Ammon's horn (tissue), 1 donor: ENCODE results near the gene DTNBP1.

ENCODE experiments used
- DNase-seq: peaks from one replicate; pipeline ENCODE4 v3.0.0-alpha.2; 2016; ENCODE audit warnings: low spot score

DTNBP1 gene, protein sequence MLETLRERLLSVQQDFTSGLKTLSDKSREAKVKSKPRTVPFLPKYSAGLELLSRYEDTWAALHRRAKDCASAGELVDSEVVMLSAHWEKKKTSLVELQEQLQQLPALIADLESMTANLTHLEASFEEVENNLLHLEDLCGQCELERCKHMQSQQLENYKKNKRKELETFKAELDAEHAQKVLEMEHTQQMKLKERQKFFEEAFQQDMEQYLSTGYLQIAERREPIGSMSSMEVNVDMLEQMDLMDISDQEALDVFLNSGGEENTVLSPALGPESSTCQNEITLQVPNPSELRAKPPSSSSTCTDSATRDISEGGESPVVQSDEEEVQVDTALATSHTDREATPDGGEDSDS

DNA sequence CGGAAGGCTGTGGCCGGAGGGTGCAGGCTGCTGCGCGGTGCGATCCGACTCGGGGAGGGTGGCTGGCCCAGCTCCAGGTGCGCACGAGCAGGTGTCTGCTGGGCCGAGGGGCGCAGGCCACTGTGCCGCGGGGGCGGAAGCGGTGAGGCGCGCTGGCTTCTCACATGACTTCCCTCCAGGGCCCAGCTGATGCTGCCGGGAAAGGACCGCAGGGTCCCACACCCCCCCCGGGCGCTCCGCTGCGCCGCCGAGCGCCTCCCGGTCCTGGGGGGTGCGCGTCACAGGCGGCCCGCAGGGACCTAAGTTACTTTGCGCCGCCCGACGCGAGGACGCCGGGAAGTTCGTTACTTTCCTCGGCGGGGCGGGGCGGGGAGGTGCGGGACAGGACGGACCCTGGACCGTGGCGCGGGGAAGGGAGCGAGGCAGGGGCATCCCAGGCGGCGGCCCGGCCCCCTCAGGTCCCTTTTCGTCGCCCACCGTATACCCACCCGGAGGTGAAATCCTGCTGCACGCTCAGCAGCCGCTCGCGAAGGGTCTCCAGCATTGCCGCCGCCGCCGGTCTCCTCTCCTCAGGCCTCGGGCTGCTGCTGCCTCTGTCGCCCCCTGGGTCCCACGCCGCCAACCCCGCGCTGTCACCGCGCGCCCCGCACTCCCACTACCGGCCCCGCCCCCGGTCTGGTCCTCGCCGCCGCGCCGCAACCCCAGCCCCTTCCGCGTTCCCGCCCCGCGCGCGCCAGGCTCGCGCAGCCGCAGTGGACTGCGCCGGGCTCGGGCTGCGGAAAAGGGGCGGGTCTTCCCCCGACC is at the start of gene DTNBP1:
Gene DTNBP1 (minus strand): TSS at position 703 of the 804 bp plus-strand sequence. CDS start 159 bp downstream, at position 544.
- peak; percentile 85 for DNase-seq

DNA sequence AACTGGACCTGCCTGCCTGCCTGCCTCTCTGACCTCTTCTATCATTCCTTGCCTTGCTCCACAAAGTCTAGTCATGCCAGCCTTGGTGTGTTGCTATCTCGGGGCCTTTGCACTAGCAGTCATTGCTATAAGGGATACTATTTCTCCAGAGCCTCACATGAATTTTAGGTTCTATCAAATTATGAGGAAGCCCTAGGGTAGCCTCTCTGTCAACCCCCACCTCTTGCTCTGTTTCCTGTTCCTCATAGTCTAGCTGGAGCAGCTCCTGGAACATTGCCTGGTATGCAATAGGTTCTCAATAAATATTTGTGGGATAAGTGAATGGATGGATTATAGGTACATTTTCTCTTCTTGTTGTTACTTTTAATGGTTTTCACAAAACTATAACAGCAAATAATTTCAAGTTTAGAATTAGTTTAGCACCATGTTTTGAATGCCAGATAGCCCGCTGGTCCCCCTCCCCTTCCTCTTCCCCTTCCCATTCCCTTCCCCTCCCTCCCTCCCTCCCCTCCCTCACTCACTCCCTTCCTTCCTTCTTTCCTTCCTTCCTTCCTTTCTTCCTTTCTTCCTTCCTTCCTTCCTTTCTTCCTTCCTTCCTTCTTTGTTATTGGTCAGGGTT is 46.9 kb upstream of the DTNBP1 start:
- DNase-seq, result no peak

DNA sequence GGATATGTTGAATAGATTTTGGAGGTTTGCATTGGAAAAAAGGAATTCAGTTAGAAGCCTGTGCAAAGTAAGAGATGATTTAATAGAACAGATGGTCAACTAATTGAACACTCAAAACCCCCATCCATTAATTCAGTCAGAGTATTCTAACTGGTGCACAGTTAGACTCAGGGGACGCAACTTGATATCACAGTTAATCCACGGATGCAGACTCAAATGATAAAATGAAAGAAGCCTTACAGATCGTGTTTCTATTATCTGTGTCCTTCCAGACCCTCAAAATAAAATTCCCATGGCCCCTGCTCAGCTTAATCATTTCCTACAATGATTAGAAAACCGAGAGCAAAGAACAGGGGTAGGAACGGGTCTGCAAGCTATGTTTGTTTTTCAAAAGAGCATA is 45.4 kb upstream of the DTNBP1 start:
- DNase-seq, result no peak

DNA sequence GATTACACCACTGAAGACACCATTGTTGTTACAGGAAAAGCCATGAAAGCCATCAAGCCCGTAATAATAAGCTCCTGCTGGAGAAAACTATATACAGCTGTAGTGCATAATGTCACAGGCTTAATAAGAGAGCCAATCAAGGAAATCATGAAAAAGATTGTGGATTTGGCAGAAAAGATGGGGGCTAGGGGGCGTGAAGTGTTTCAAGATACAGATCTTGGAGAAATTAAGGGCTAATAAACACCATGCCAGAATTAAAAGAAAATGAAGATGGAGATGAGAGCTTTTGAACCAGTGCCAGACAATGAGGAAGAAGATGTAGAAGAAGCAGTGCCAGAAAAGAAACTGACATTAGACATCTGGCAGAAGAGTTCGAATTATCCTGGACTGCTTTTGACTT is 43.2 kb upstream of the DTNBP1 start:
- no peak for DNase-seq

DNA sequence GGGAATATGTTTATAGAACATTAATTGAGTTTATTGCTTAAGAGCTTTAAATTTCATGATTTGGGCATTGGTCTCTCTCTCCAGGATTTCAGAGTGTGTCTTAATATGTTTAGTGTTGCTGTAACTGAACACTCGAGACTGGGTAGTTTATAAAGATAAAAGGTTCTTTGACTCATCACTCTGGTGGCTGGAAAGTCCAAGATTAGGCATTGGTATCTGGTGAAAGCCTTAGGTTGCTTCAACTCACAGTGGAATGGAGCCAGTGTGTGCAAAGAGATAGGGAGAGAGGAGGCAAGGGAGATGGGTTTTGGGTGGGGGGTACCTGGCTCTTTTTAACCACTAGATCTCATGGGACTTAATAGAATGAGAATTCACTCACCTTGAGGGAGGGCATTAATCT is 35.6 kb upstream of the DTNBP1 start:
- no peak for DNase-seq

DNA sequence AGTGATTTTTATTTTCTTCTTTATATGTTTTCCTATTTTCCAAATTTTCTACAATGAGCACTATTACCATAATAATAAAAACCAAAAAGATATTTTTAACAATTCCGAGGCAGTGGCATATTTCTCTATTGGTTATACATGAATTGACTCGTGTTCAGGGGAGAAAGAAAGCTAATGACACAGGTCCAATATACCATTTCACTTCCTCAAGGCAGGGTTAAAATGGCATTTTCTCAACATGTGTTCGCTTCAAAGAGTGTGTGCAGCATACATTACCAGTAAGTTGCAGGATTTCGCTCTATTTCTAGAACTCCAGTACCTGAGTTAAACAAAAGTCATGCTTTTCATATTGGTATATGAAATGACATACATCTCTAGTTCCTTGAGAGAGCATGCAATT is 35.1 kb upstream of the DTNBP1 start:
- no peak for DNase-seq

DNA sequence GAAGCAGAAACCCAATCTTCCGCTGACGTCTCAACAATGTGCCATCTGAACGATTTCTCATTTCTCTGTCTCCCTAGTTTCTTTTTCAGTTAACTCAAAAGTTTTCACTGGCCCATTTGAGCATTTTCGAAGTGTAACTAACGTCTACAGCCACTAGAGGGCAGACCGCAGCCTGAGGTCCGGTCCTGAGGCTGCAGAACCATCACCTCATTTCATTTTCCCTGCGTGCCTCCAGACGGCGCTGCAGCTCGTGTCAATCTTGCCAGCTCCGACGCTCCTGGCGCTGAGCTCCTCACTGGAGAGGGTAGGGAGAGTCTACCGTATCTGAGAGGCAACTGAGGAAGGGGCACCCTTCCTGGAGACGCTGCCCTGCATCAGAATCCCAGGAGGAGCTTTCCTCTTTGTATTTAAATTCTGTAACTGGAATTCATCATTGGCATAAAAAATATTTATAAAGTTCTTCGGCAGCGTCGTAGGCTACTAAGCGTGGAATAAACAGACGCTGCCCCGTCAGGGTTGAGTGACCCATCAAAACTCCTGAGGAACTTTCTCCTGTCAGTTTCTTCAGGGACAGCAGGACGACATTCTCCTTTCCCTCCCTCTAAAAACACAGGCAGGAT is 28.5 kb upstream of the DTNBP1 start:
- peak; percentile 97 for DNase-seq

DNA sequence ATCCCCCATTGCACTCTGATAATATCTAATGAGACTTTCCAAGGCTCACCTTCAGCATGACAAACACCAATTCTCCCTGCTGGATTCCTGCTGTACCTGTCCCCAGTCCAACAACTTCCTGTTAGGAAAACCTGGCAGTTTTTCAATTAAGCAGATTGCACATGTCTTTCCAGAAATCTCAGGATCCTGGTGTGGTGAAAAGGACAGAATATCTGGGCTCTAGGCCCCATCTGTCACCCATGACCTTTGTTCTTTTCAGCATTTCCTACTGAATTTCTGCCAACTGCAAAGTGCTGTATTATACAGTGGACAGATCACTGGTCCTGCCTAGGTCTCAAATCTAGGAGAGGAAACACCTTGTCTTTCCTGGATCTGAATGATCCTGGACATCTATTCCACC is 27.7 kb upstream of the DTNBP1 start:
- DNase-seq, result no peak

DNA sequence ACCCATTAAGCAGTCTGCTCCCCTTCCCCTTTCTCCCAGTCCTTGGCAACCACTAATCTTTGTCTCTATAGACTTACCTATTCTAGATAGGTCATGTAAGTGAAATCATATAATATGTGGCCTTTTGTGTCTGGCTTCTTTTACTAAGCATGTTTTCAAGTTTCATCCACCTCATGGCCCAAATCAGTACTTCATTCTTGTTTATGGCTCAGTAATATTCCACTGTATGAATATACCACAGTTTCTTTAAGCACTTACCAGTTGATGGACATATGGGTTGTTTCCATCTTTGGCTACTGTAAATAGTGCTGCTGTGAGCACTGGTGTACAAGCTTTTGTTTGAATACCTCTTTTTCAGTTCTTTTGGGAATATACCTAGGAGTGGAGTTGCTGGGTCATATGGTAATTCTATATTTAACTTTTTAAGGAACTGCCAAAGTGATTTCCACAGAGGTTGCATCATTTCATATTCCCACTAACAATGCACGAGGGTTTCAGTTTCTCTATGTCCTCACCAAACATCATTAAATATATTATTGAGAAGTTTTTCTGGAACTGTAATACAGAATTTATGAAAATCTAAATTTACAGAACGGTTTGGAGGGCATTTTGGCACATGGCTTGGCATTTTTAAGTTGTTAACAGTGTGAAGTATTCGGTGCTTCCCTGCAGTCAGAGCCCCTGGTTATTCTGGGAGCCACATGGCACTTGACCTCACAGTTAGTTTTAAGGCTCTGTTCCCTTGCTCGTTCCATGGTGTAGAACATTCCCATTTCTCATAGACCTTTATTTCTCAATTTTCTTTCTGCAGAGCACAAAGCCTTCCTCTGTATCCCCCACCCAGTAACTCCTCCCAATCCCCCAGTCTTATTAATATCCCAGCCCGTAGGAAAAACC is 27.0 kb upstream of the DTNBP1 start:
- no peak for DNase-seq

DNA sequence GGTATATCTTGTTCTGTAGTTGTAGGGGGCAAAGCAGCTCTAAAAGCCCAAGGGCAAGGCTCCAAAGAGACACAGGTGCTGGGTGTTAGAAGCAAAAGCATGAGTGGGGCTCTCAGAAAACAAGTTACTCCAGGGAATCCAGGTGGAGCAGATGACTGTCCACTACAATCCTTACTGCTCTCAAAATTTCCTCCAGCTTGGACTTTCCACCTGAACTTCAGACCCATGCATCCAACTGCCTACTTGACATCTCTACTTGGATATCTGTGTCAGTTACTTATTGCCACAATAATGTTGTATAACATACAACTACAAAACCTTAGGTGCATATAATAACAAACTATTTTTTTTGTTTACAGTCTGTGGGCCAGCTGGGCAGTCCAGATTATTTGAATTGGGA is 22.8 kb upstream of the DTNBP1 start:
- no peak for DNase-seq

DNA sequence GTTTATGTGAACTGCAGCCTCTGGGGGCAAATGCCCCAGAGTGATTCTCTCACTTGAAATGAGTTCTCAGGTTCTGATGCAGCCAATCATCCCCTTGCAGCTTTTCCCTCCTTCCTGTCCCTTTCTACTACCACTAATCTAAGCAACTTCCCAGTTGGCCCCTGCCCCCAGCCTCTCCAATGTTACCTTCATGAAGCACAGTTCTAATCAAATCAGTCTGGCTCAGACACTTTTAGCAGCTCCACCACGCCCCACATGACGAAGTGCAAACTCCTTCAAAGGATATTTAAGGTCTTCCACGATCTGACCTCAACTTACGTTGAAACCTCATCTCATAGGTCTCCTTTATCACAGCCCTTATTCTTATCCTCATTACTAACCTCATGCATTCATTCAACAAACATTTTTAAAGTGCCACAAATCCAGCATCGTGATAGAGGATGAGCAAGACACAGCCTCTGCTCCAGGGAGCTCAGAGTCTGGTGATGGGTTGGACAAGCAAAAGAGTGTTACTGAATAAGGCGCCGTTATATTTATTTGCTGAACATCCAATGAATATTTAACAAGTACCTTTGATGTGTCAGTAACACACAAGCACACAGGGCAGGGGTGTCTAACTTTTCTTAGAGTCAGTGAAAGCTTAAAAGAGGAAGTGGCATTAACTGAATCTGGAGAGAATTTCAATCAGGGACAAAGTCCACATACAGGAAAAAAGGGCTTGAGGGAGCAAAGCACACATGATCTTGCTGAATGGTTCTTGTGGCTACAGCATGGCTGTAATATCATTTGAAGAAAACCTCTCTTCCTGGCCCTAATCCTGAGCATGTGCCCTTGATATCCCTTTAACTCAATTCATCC is 20.4 kb upstream of the DTNBP1 start:
- DNase-seq, result no peak

DNA sequence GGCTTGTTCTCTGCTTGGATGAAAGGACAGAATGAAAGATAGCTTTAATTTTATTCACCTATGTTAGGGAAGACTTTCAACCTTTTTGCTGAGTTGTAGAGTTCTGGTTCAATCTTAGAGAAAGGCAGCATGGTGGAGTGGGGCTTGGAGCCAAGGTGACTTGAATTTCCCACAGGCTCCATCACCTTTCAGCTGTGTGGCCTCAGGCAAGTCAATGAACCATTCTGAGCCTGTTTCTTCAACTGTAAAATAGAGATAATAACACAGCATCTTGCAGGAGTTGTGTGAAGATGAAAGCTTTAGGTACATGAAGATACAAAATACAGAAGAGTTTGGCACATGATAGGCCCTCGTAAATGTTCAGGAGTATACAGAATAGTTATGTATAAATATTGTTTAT is 19.1 kb upstream of the DTNBP1 start:
- DNase-seq, result no peak

DNA sequence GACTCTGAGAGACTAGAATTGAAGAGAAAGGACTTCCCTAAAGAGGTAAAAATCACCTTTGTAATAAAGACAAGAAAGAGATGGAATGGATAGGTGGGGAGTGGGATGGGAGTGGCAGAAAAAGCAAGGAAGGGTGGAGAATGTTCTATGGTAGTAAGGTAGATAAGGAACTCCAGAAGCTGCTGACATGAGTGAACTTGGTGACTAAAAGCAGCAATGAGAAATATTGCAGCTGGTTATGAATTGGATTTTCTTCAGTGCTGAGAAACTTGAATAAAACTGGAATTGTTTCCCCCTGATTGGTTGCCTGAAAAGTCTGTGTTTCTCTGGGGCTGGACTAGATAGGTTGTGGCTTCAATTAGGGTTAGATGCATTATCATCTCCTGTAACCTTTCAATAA is 15.7 kb upstream of the DTNBP1 start:
- DNase-seq, result no peak

DNA sequence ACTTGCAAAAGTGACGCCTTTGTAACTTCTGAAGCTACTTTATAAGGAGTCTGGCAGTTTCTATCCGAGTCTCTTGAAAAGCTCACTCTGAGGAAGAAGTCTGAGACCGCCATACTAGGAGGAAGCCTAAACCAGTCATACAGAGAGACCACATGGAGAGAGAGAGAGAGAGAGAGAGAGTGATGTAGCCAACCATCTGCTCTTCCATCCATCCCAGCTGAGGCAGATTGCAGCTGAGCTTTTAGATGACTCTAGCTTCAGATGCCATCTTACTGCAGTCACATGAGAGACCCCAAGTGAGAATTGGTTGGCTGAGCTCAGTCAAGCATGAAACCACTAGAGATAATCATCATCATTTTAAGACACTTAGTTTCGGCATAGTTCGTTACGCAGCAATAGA is 15.0 kb upstream of the DTNBP1 start:
- no peak for DNase-seq

DNA sequence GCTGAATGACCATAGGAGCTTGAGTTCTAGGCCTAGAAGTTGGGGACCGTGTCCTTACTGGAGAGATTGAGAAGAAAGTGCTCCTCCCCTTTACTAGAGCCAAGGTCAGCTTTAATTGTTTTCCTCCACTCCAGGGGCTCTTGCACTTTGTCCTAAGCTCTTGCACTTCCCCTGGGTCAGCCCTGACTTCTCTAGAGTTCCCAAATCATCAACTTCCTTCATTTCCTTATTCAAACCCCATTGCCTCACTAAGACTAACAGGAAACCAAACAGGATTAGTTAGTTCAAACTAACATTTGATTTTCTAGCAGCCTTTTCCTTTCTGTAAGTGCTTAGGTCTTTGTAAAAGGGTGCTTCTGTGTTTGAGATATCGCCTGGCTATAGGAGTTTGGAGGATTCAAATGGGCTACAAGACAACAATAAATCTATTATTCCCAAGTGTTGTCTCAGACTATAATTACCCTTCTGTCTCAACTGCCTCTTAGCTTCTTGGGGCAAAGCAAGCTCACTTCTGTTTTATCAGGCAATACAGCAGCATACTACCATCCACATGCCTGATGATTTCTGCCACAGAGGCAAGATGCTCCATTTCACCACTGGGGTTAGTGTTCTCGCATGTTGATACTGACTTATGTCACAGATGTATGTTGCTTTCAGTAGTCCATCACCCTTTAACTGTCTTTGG is 12.8 kb upstream of the DTNBP1 start:
- DNase-seq, result peak; percentile 29

DNA sequence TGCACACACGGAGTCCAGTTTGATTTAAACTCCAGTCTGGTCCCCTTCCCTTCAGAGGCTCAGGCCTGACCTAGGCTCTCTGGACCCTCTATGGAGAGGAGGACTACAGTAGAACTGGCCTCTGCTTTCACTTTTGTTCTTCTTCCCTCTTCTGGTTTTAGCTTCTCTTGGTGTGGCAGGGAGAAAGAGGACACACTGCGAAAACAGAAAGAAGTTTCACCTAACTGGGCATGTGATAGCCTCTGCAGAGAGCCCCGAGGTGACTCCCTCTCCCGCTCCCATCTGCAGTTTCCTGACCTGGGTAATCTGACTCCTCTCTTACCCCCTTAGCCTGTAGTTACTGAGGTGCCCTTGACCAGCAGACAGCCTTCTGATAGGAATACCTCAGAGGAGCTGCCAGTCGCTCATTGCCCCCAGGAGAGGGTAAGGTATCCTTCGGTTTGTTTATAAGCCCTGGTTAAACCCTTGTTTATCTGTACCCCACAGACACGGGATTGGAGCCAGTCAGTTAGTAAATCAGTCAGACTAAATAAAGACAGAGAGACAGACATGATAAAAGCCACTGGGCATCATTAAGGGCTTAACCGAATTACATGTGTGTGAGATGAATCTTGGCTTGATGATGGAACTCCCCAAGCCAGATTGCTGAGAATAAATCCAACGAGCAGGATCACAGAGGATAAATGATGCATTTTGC is 12.0 kb upstream of the DTNBP1 start:
- DNase-seq, result no peak

DNA sequence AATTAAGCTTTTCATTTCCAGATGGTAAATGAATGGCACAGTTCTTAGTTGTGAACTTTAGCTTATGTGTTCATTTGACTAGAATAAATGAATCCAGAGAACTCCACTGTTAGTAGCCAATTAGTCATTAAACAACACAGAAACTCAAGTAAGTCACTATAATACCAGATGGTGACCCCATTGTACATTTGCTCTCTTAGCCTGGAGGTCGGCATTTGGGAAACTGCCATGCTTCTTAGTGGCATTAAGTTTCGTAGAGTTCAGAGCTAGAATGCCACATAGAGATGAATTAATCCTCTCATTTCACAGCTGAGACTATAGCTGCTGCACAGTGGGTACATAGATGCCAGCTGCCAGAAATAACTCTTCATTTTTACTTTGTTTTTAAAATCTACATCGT is 10.8 kb upstream of the DTNBP1 start:
- DNase-seq, result no peak

DNA sequence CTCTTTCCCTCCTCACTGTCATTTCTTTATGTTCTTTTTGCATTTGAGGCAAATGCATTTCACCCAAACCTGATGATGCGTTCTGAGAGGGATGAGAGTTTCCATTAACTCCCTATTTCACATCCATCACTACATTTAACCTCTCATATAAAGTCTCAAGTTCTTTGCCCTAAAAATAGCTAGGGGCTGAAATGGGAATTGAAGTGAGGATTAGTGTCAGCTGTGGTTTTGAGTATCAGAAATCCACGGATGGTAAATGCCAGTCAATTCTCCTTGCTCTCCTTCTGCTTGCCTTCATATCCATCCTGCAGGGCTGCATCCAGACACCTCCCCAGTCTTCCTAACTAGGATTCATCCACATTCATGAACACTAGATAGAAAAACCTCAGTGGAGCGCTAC is 10.0 kb upstream of the DTNBP1 start:
- no peak for DNase-seq

DNA sequence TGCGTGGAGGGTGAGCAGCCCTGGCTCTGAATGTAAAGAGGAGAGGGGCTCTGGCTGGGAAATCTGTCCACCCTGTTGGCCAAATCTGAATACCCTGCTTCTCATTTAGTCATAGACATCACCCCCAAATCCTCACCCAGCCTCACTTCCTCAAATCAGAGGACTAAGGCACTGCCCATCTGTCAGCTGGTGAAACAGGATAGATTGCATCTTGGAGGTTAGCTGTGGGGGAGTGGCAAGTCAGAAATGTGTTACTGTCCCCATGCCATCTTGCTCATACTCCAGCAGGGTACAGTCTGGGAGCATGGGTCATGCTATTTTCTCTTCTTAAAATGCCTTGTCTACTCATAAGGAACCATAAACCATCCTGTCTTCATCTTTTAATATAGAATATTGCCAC is 9.5 kb upstream of the DTNBP1 start:
- DNase-seq, result no peak
